Peyer's patch (tissue), 4 donors: Measurements from ENCODE around the gene ETV2. TPM values are rescaled to one million over a fixed set of nuclear protein-coding genes. Genes with fewer than 3 reads are reported as not detected.

Source experiments
- DNase-seq, 3 donors: peaks; one replicate each; pipeline ENCODE4 v3.0.0-alpha.2; 2017 to 2019
- H3K27ac ChIP-seq, 4 donors: fragments of 200-600 bp; sonication (generic); one replicate each; pipeline ENCODE4 v1.5.1; 2016 to 2019
- H3K27me3 ChIP-seq, 2 donors: fragments of 200-600 bp; sonication (generic); one replicate each; pipeline ENCODE4 v1.5.1; 2019
- H3K36me3 ChIP-seq, 3 donors: fragments of 200-600 bp; sonication (generic); one replicate each; pipeline ENCODE4 v1.5.1; 2016 to 2019
- H3K4me1 ChIP-seq, 4 donors: fragments of 200-600 bp; sonication (generic); one replicate each; pipeline ENCODE4 v1.5.1; 2016 to 2019
- H3K4me3 ChIP-seq, 4 donors: fragments of 200-600 bp; sonication (generic); 1 replicate in 3 of 4; 2 replicates in 1 of 4; pipeline ENCODE4 v1.5.1; 2016 to 2019; ENCODE audit warnings: mild to moderate bottlenecking in 1 of 4
- H3K9me3 ChIP-seq, 4 donors: fragments of 200-600 bp; sonication (generic); one replicate each; pipeline ENCODE4 v1.5.1; 2016 to 2019; ENCODE audit warnings: mild to moderate bottlenecking in 1 of 4
- CTCF ChIP-seq, 6 experiments: fragments of 450-650 bp in 4 of 6; fragments of 200-600 bp in 2 of 6; sonication (generic) in 1 of 6; IDR thresholded peaks; one replicate each; pipeline ENCODE4 v1.5.1; 2017 to 2019; ENCODE audit warnings: antibody characterized with exemption in 6 of 6, mild to moderate bottlenecking in 3 of 6, moderate library complexity in 1 of 6
- POLR2A ChIP-seq, 2 donors: fragments of 450-650 bp; IDR thresholded peaks; one replicate each; pipeline ENCODE4 v1.5.1; 2017; ENCODE audit warnings: antibody characterized with exemption in 2 of 2, mild to moderate bottlenecking in 2 of 2, moderate library complexity in 2 of 2
- total RNA-seq, 4 donors: library from RNA; depleted of rRNA; stranded (reverse); fragments of >200 nt; gene quantifications; one replicate each; pipeline ENCODE4 v1.1.0, GENCODE V29; 2016

The ETV2 gene
- total RNA-seq, 4 donors from 2014 or later, result 1.6 to 1.8 TPM; not detected in 2

- Histone ChIP-seq H3K27ac (no peak overlapping the region), H3K4me1 (peaks cover 2 to 12% (median 7%) of the 10 kb centered on the region in 4 donors), H3K36me3 (no peaks in the 10 kb centered on the region), H3K27me3 (no peaks in the 10 kb centered on the region), H3K4me3 (no peak overlapping the region), H3K9me3 (no peaks in the 10 kb centered on the region)
- DNase-seq, result no peak
- TF ChIP-seq CTCF (IDR thresholded peaks at IDR 0.05), result no peak
- no peak for TF ChIP-seq POLR2A (IDR thresholded peaks at IDR 0.05)
These were observed 28.0 kb upstream of the ETV2 start for GRCh38 chr19:35613574-35613973.

- TF ChIP-seq POLR2A (IDR thresholded peaks at IDR 0.05) (no peak), CTCF (IDR thresholded peaks at IDR 0.05) (no peak)
- Histone ChIP-seq H3K36me3 (no peaks in the 10 kb centered on the region), H3K9me3 (no peaks in the 10 kb centered on the region), H3K4me3 (no peak overlapping the region), H3K27me3 (no peaks in the 10 kb centered on the region), H3K4me1 (peaks cover 2 to 12% (median 7%) of the 10 kb centered on the region in 4 donors), H3K27ac (no peak overlapping the region)
- DNase-seq, result no peak
These were observed 26.5 kb upstream of the ETV2 start for GRCh38 chr19:35615036-35615435.

- no peaks in the 10 kb centered on the region for H3K36me3 ChIP-seq
- no peak overlapping the region for H3K27ac ChIP-seq
- TF ChIP-seq POLR2A (IDR thresholded peaks at IDR 0.05), result no peak
- no peak for TF ChIP-seq CTCF (IDR thresholded peaks at IDR 0.05)
- no peak overlapping the region for H3K4me3 ChIP-seq
- H3K9me3 ChIP-seq, result no peaks in the 10 kb centered on the region
- no peaks in the 10 kb centered on the region for H3K4me1 ChIP-seq
- no peaks in the 10 kb centered on the region for H3K27me3 ChIP-seq
- DNase-seq, result no peak
These were observed 22.7 kb upstream of the ETV2 start for GRCh38 chr19:35618857-35619256.

GRCh38 chr19:35619290-35619923 lies 22.1 kb upstream of the ETV2 start:
- Histone ChIP-seq H3K4me3 (no peak overlapping the region), H3K9me3 (no peaks in the 10 kb centered on the region), H3K36me3 (no peaks in the 10 kb centered on the region), H3K27me3 (no peaks in the 10 kb centered on the region), H3K4me1 (no peaks in the 10 kb centered on the region), H3K27ac (no peak overlapping the region)
- no peak for DNase-seq
- TF ChIP-seq POLR2A (IDR thresholded peaks at IDR 0.05) (no peak), CTCF (IDR thresholded peaks at IDR 0.05) (no peak)

GRCh38 chr19:35620001-35620400 lies 21.5 kb upstream of the ETV2 start:
- no peaks in the 10 kb centered on the region for H3K27me3 ChIP-seq
- H3K36me3 ChIP-seq, result no peaks in the 10 kb centered on the region
- no peaks in the 10 kb centered on the region for H3K4me1 ChIP-seq
- H3K4me3 ChIP-seq, result no peak overlapping the region
- no peak overlapping the region for H3K27ac ChIP-seq
- no peak for TF ChIP-seq CTCF (IDR thresholded peaks at IDR 0.05)
- no peak for TF ChIP-seq POLR2A (IDR thresholded peaks at IDR 0.05)
- H3K9me3 ChIP-seq, result no peaks in the 10 kb centered on the region
- DNase-seq, result no peak

GRCh38 chr19:35621708-35622107 lies 19.8 kb upstream of the ETV2 start:
- TF ChIP-seq CTCF (IDR thresholded peaks at IDR 0.05) (no peak), POLR2A (IDR thresholded peaks at IDR 0.05) (no peak)
- Histone ChIP-seq H3K4me3 (no peak overlapping the region), H3K9me3 (no peaks in the 10 kb centered on the region), H3K36me3 (no peaks in the 10 kb centered on the region), H3K27me3 (no peaks in the 10 kb centered on the region), H3K4me1 (no peaks in the 10 kb centered on the region), H3K27ac (no peak overlapping the region)
- no peak for DNase-seq
